HUES6 (cell line): ENCODE data around the gene SP6.

ENCODE experiments used
- H3K27ac ChIP-seq: 2 replicates; pipeline ENCODE4 v1.7.0; 2013; ENCODE audit warnings: low read depth, mild to moderate bottlenecking, low read length, inconsistent platforms
- H3K27me3 ChIP-seq: 2 replicates; pipeline ENCODE4 v1.6.1; 2013; ENCODE audit warnings: low read length; ENCODE audit not compliant: control insufficient read depth, insufficient read depth
- H3K36me3 ChIP-seq: 2 replicates; pipeline ENCODE4 v1.6.1; 2013; ENCODE audit warnings: low read length; ENCODE audit not compliant: control insufficient read depth, insufficient read depth
- H3K4me1 ChIP-seq: 2 replicates; pipeline ENCODE4 v1.6.1; 2013; ENCODE audit warnings: low read length; ENCODE audit not compliant: control insufficient read depth, insufficient read depth
- H3K4me3 ChIP-seq: 2 replicates; pipeline ENCODE4 v1.5.1; 2013; ENCODE audit warnings: low read depth, low read length
- H3K9ac ChIP-seq: one replicate; pipeline ENCODE4 v1.6.1; 2013; ENCODE audit warnings: mild to moderate bottlenecking, low read length
- H3K9me3 ChIP-seq: 2 replicates; pipeline ENCODE4 v1.6.1; 2013; ENCODE audit warnings: low read depth, low read length; ENCODE audit not compliant: control insufficient read depth, insufficient read depth

Gene SP6

GRCh38 chr17:47816111-47816735 lies 34.7 kb downstream of the SP6 start:
- Histone ChIP-seq H3K27ac (no peak overlapping the region), H3K9me3 (no peaks in the 10 kb centered on the region), H3K27me3 (no peaks in the 10 kb centered on the region), H3K4me1 (peaks cover 6% of the 10 kb centered on the region; the same call in 1 of the 2 replicates), H3K9ac (no peak overlapping the region), H3K4me3 (no peak overlapping the region), H3K36me3 (peaks cover 23% of the 10 kb centered on the region; the same call in 1 of the 2 replicates)

DNA sequence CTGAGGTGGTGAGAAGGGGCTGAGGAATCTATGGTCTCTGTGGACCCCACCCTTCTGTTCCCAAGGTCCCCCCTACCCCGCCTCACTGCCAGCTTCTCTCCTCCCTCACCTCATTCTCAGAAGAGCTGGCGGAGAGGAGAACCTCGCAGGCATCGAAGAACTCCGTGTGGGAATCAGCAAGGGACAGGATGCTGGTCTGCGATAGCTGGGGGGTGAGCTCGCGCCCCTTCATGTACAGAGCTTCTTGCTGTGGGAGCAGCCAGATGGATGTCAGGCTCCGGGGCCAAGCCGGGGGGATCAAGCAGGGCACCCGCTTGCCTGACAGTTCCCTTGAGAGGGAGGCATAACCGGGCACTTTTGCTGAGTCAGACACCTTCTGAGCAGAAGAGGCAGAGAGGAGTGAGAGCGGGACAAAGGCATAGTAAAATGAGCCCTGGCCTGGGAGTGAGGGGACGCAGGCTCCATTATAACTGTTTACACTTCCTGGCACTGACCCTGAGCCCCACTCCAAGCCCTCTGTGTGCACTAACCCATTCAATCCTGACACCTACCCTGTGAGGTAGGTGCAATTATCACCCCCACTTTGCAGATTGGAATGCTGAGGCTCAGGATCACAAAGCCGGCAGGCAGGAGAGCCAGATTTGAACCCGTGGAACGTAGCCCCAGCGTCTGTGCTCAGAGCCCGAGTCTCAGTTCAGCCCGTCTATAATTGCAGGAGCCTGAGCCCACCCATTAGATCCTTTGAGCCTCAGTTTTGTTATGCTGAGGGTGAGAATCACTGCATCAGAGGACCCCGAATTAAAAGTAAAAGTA lies 35.7 kb downstream of the SP6 start:
- H3K9ac ChIP-seq, result no peak overlapping the region
- H3K27ac ChIP-seq, result no peak overlapping the region
- peaks cover 23% of the 10 kb centered on the region; the same call in 1 of the 2 replicates for H3K36me3 ChIP-seq
- no peak overlapping the region for H3K4me3 ChIP-seq
- H3K4me1 ChIP-seq, result peaks cover 3% of the 10 kb centered on the region; the same call in 1 of the 2 replicates
- H3K27me3 ChIP-seq, result no peaks in the 10 kb centered on the region
- H3K9me3 ChIP-seq, result no peaks in the 10 kb centered on the region

DNA sequence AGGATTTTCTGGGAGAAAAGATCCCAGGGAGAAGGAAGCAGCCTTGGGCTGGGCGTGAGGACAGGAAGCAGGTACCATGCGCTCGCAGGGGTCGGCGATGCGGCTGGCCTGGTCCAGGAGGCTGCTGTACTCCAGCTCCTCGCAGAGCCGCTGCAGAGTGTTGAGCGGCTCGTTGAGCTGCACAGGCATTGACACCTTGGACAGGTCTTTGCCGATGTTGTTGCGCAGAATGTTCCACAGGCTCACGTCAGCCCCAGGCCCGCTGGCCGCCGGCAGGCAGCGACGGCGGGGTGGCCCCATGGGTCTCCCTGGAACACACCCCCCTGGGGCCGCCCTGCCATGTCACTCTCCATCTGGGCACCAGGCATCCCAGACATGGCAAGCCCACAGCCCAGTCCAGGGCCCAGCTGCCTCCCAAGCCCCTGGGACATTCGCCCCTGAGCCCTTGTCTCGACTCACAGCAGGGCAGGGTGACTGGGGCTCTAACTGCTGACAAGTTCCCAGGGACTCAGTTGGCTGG lies 37.4 kb downstream of the SP6 start:
- Histone ChIP-seq H3K4me1 (peaks cover 7% of the 10 kb centered on the region; the same call in 1 of the 2 replicates), H3K9me3 (no peaks in the 10 kb centered on the region), H3K36me3 (peaks cover 34% of the 10 kb centered on the region), H3K27ac (no peak overlapping the region), H3K9ac (no peak overlapping the region), H3K27me3 (no peaks in the 10 kb centered on the region), H3K4me3 (no peak overlapping the region)

GRCh38 chr17:47813077-47813476 lies 37.9 kb downstream of the SP6 start:
- no peaks in the 10 kb centered on the region for H3K9me3 ChIP-seq
- peaks cover 7% of the 10 kb centered on the region; the same call in 1 of the 2 replicates for H3K4me1 ChIP-seq
- H3K27ac ChIP-seq, result no peak overlapping the region
- H3K4me3 ChIP-seq, result no peak overlapping the region
- no peak overlapping the region for H3K9ac ChIP-seq
- H3K36me3 ChIP-seq, result peaks cover 36% of the 10 kb centered on the region
- no peaks in the 10 kb centered on the region for H3K27me3 ChIP-seq

GRCh38 chr17:47812146-47812920 lies 38.6 kb downstream of the SP6 start:
- Histone ChIP-seq H3K9me3 (no peaks in the 10 kb centered on the region), H3K9ac (no peak overlapping the region), H3K27ac (no peak overlapping the region), H3K27me3 (no peaks in the 10 kb centered on the region), H3K4me1 (peaks cover 7% of the 10 kb centered on the region; the same call in 1 of the 2 replicates), H3K36me3 (peaks cover 43% of the 10 kb centered on the region), H3K4me3 (no peak overlapping the region)

- H3K4me1 ChIP-seq, result peaks cover 7% of the 10 kb centered on the region; the same call in 1 of the 2 replicates
- no peak overlapping the region for H3K27ac ChIP-seq
- H3K9me3 ChIP-seq, result no peaks in the 10 kb centered on the region
- no peaks in the 10 kb centered on the region for H3K27me3 ChIP-seq
- H3K4me3 ChIP-seq, result no peak overlapping the region
- H3K36me3 ChIP-seq, result peaks cover 40% of the 10 kb centered on the region
- no peak overlapping the region for H3K9ac ChIP-seq
Measured at GRCh38 chr17:47811709-47812108, 39.3 kb downstream of the SP6 start.

GRCh38 chr17:47810901-47811635 lies 39.9 kb downstream of the SP6 start:
- Histone ChIP-seq H3K4me1 (peaks cover 7% of the 10 kb centered on the region; the same call in 1 of the 2 replicates), H3K36me3 (peaks cover 36% of the 10 kb centered on the region), H3K9ac (no peak overlapping the region), H3K9me3 (no peaks in the 10 kb centered on the region), H3K27me3 (no peaks in the 10 kb centered on the region), H3K27ac (no peak overlapping the region), H3K4me3 (no peak overlapping the region)

DNA sequence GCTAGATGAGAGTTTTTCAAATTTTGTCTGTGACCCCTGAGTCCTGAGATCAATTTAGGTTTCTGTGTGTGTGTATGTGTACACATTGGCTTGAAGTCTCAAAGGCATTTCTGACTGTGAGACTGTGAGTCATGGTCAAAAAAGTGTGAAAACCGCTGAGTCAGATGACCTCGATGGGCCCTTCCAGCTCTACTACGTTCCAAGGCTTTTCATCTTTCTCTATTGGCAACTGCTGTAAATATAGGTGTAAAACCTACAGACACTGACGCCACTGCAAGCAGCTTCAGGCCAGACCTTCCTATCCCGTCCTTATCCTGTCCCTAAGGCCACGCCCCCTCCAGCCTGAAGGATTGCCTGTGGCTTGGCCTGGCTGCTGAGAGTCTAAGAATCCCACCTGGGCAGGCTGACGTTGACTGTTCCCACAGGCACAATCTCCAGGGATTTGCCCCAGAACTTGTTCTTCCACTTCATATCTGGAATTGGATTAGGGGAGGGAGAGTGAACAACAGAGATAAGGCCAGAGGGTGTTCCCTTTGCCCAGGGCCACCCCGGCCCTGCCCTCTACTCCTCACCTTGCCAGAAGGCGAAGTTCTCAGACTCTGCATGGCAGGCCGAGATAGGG lies 40.7 kb downstream of the SP6 start:
- Histone ChIP-seq H3K27me3 (no peaks in the 10 kb centered on the region), H3K4me3 (no peak overlapping the region), H3K9ac (no peak overlapping the region), H3K27ac (no peak overlapping the region), H3K9me3 (no peaks in the 10 kb centered on the region), H3K4me1 (peaks cover 7% of the 10 kb centered on the region; the same call in 1 of the 2 replicates), H3K36me3 (peaks cover 30% of the 10 kb centered on the region)

GRCh38 chr17:47808830-47809480 lies 42.0 kb downstream of the SP6 start:
- H3K4me3 ChIP-seq, result no peak overlapping the region
- peaks cover 7% of the 10 kb centered on the region; the same call in 1 of the 2 replicates for H3K4me1 ChIP-seq
- H3K9ac ChIP-seq, result no peak overlapping the region
- peaks cover 27% of the 10 kb centered on the region for H3K36me3 ChIP-seq
- no peaks in the 10 kb centered on the region for H3K9me3 ChIP-seq
- H3K27me3 ChIP-seq, result no peaks in the 10 kb centered on the region; the same call in 1 of the 2 replicates
- no peak overlapping the region for H3K27ac ChIP-seq
